Activated CD4-positive, alpha-beta memory T cell treated with anti-CD3 and anti-CD28 coated beads for 36 hours (primary cell): ENCODE data around the gene PRDM16. TPM values are rescaled to one million over a fixed set of nuclear protein-coding genes. Genes with fewer than 3 reads are reported as not detected.
A peak's percentile ranks its signal among the peaks of the same experiment; 100 is the strongest.

ENCODE experiments used
- CTCF ChIA-PET: fragments of 350-600 bp; sonication (Branson Sonifier 250); formaldehyde crosslinking; loops from one replicate; lab custom pipeline; 2021; ENCODE audit warnings: antibody characterized with exemption, inconsistent platforms; lab: Charles Lee
- POLR2A ChIA-PET: fragments of 350-600 bp; sonication (Branson Sonifier 250); formaldehyde crosslinking; loops from one replicate; lab custom pipeline; 2021; ENCODE audit warnings: antibody characterized with exemption; lab: Charles Lee
- DNase-seq: peaks from one replicate; pipeline ENCODE4 v3.0.0-alpha.2; 2020
- H3K27ac Mint-ChIP-seq: one replicate; pipeline ENCODE4 v1.8.0; 2021; ENCODE audit warnings: mixed read lengths
- H3K27me3 Mint-ChIP-seq: one replicate; pipeline ENCODE4 v1.8.0; 2021; ENCODE audit warnings: mixed read lengths
- H3K36me3 Mint-ChIP-seq: one replicate; pipeline ENCODE4 v1.8.0; 2021; ENCODE audit warnings: mixed read lengths
- H3K4me1 Mint-ChIP-seq: one replicate; pipeline ENCODE4 v1.8.0; 2021; ENCODE audit warnings: low read depth, mixed read lengths
- H3K4me3 Mint-ChIP-seq: one replicate; pipeline ENCODE4 v1.8.0; 2021; ENCODE audit warnings: mild to moderate bottlenecking, mixed read lengths
- H3K9me3 Mint-ChIP-seq: one replicate; pipeline ENCODE4 v1.8.0; 2021; ENCODE audit warnings: mixed read lengths
- intact Hi-C: fragments of 100-400 bp; cut with micrococcal nuclease; formaldehyde crosslinking; loops from one replicate; pipeline ENCODE4 v1.15.1; 2023
- total RNA-seq, 2 experiments: library from RNA; stranded (reverse); gene quantifications; one replicate each; pipeline ENCODE4 v1.2.3, GENCODE V29; 2021

PRDM16 gene
- total RNA-seq, 2 experiments from 2014 or later: not detected

- H3K27ac Mint-ChIP-seq: no peak overlapping the region
Observed at GRCh38 chr1:3314491-3315381, 245.7 kb downstream of the PRDM16 start.

GRCh38 chr1:3315399-3316339, 246.7 kb downstream of the PRDM16 start:
- intact Hi-C loops: no loop called here
- Mint-ChIP-seq H3K4me3 (no peak overlapping the region), H3K4me1 (peaks cover 13% of the 10 kb centered on the region), H3K36me3 (no peaks in the 10 kb centered on the region), H3K9me3 (peaks cover 12% of the 10 kb centered on the region), H3K27me3 (peaks cover 8% of the 10 kb centered on the region), H3K27ac (no peak overlapping the region)
- DNase-seq: no peak
- ChIA-PET CTCF (no interaction called here), POLR2A (no interaction called here)

More at GRCh38 chr1:3314491-3315381, 245.7 kb downstream of the PRDM16 start:
- Mint-ChIP-seq H3K36me3 (no peaks in the 10 kb centered on the region), H3K4me1 (peaks cover 13% of the 10 kb centered on the region), H3K9me3 (peaks cover 12% of the 10 kb centered on the region), H3K4me3 (no peak overlapping the region), H3K27me3 (peaks cover 10% of the 10 kb centered on the region)
- no peak for DNase-seq
- intact Hi-C loops: no loop called here
- POLR2A ChIA-PET: no interaction called here
- CTCF ChIA-PET: no interaction called here

DNA sequence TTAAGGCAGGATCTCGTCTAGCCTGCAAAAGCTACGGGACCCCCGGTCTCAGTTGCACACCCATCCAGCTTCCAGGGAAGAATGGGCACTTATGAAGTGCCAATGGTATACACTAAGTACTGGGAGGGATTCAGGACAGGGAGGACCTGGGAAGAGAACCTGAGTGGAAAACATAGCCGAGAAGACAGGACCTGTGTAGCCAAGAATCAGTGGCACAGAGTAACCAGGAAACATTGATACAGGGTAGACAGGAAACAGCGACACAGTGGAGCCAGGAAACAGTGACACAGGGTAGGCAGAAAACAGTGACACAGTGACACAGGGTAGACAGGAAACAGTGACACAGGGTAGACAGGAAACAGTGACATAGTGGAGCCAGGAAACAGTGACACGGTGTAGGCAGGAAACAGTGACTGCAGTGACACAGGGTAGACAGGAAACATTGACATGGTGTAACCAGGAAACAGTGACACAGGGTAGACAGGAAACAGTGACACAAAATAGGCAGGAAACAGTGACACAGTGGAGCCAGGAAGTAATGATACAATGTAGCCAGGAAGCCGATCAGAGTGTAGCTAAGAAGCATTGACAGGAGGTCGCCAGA, 247.4 kb downstream of the PRDM16 start:
- Mint-ChIP-seq H3K4me3 (no peak overlapping the region), H3K27me3 (peaks cover 7% of the 10 kb centered on the region), H3K36me3 (no peaks in the 10 kb centered on the region), H3K4me1 (peaks cover 13% of the 10 kb centered on the region), H3K27ac (peak overlapping the region; percentile 79), H3K9me3 (peaks cover 12% of the 10 kb centered on the region)
- ChIA-PET POLR2A (no interaction called here), CTCF (no interaction called here)
- peak; percentile 27 for DNase-seq
- intact Hi-C loops: no loop called here

GRCh38 chr1:3317456-3317855, 248.5 kb downstream of the PRDM16 start:
- no peak for DNase-seq
- Mint-ChIP-seq H3K4me3 (no peak overlapping the region), H3K4me1 (peaks cover 13% of the 10 kb centered on the region), H3K36me3 (no peaks in the 10 kb centered on the region), H3K27me3 (peaks cover 6% of the 10 kb centered on the region), H3K27ac (no peak overlapping the region), H3K9me3 (peaks cover 12% of the 10 kb centered on the region)
- CTCF ChIA-PET: no interaction called here
- intact Hi-C loops: no loop called here
- POLR2A ChIA-PET: no interaction called here

- ChIA-PET POLR2A (no interaction called here), CTCF (no interaction called here)
- Mint-ChIP-seq H3K9me3 (peaks cover 12% of the 10 kb centered on the region), H3K27ac (no peak overlapping the region), H3K4me3 (no peak overlapping the region), H3K4me1 (peaks cover 6% of the 10 kb centered on the region), H3K36me3 (no peaks in the 10 kb centered on the region), H3K27me3 (no peaks in the 10 kb centered on the region)
- intact Hi-C loops: no loop called here
- no peak for DNase-seq
Observed at GRCh38 chr1:3318329-3318728, 249.3 kb downstream of the PRDM16 start.

GRCh38 chr1:3319874-3320245, 250.9 kb downstream of the PRDM16 start:
- Mint-ChIP-seq H3K27me3 (no peaks in the 10 kb centered on the region), H3K9me3 (peaks cover 12% of the 10 kb centered on the region), H3K36me3 (no peaks in the 10 kb centered on the region), H3K4me1 (peaks cover 6% of the 10 kb centered on the region), H3K4me3 (no peak overlapping the region), H3K27ac (no peak overlapping the region)
- POLR2A ChIA-PET: no interaction called here
- CTCF ChIA-PET: no interaction called here
- intact Hi-C loops: no loop called here
- peak; percentile 61 for DNase-seq

GRCh38 chr1:3320246-3321152, 251.5 kb downstream of the PRDM16 start:
- ChIA-PET CTCF (no interaction called here), POLR2A (no interaction called here)
- peaks cover 12% of the 10 kb centered on the region for H3K9me3 Mint-ChIP-seq

DNA sequence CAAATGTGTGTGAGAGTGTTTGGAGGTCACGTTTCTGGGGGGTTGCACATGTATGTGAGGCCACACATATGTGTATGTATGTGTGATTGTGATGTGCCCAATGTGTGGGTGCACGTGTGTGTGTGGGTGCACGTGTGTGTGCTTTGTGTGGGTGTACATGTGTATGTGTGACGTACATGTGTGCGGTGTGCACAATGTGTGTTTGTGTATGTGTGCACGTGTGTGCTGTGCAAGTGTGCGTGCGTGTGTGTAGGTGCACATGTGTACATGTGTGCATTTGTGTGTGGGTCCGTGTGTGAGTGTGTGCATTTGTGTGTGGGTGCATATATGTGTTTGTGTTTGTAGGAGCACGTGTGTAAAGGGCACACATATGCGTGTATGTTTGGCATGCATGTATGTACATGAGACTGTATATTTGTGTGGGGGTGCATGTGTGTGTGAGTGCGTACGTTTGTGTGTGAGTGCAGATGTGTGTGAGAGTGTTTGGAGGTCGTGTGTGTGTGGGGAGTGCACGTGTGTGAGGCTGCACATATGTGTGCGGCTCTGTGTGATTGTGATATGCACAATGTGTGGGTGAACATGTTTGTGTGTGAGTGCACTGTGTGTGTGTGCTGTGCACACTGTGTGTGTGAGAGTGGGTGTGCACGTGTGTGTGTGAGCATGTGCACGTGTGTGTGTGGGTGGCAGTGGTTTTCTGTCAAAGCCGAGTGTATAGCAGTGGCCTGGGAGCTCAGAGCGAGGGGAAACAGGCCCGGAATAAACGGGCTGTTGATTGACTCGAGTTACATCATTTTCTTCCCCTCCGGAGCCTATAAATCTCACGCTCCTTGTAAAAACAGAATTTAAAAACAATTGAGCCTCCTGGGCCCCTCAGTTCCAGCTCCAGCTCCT, 252.8 kb downstream of the PRDM16 start:
- Mint-ChIP-seq H3K4me1 (peaks cover under 1% of the 10 kb centered on the region), H3K36me3 (no peaks in the 10 kb centered on the region), H3K4me3 (no peak overlapping the region), H3K27ac (no peak overlapping the region), H3K27me3 (peaks cover 2% of the 10 kb centered on the region), H3K9me3 (peaks cover 4% of the 10 kb centered on the region)
- DNase-seq: no peak
- CTCF ChIA-PET: no interaction called here
- intact Hi-C loops: no loop called here
- POLR2A ChIA-PET: no interaction called here

More at GRCh38 chr1:3320246-3321152, 251.5 kb downstream of the PRDM16 start:
- H3K4me3 Mint-ChIP-seq: no peak overlapping the region
- H3K36me3 Mint-ChIP-seq: no peaks in the 10 kb centered on the region
- H3K27me3 Mint-ChIP-seq: no peaks in the 10 kb centered on the region
- peaks cover 6% of the 10 kb centered on the region for H3K4me1 Mint-ChIP-seq
- no peak overlapping the region for H3K27ac Mint-ChIP-seq
- DNase-seq: no peak
- intact Hi-C loops: no loop called here

GRCh38 chr1:3322450-3323020, 253.5 kb downstream of the PRDM16 start:
- POLR2A ChIA-PET: no interaction called here
- peaks cover 2% of the 10 kb centered on the region for H3K27me3 Mint-ChIP-seq
- H3K4me1 Mint-ChIP-seq: no peaks in the 10 kb centered on the region
- intact Hi-C loops: no loop called here
- no peak for DNase-seq
- H3K36me3 Mint-ChIP-seq: no peaks in the 10 kb centered on the region
- CTCF ChIA-PET: no interaction called here
- H3K4me3 Mint-ChIP-seq: no peak overlapping the region
- H3K9me3 Mint-ChIP-seq: no peaks in the 10 kb centered on the region
- H3K27ac Mint-ChIP-seq: no peak overlapping the region

DNA sequence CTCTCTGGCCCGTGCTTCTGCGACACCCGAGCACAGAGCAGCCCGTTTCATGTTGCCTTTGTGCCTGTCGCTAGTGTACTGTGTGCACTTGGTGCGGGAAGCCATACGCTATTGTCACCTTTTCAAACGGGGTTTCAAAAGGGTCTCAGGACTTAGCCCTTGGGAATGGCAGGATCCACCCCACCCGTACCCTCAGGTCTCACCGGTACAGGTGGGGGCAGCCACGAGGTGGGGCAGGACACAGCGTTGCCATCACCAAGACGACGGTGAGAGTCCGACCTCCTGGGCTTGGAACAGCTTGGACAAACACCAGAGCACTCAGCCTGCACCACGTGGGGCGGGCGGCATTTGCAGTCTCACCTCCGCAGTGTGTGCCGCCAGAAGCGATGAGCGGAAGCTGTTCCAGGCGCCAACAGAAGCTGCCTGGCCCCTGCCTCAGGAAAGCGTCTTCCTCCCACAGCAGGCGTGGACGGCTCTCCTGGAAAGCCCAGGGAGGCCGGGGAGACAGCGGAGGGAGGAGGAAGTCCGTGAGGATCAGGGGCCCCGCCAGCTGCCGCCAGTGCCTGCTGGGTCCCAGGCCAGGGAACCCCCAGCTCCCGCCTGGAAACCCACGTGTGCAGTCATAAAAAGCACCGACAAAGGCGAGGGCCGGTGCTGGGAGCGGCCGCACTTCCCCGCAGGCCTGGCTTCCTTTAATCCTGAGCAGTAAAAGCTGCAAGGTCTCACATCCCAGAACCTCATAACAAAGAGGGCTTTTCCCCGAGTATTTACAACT, 254.2 kb downstream of the PRDM16 start:
- no peak for DNase-seq
- intact Hi-C loops: no loop called here
- Mint-ChIP-seq H3K27ac (no peak overlapping the region), H3K27me3 (peaks cover 2% of the 10 kb centered on the region), H3K4me3 (no peak overlapping the region), H3K4me1 (no peaks in the 10 kb centered on the region), H3K9me3 (no peaks in the 10 kb centered on the region), H3K36me3 (no peaks in the 10 kb centered on the region)
- CTCF ChIA-PET: no interaction called here
- POLR2A ChIA-PET: no interaction called here
